ENCODE results near the gene SPPL2A. TPM values are rescaled to one million over a fixed set of nuclear protein-coding genes. Genes with fewer than 3 reads are reported as not detected.

The SPPL2A gene
- polyA plus RNA-seq, 1 experiment = 80.1 TPM

GRCh38 chr15:50670115-50670514 lies 95.4 kb downstream of the SPPL2A start:
- no peak overlapping the region for H3K4me3 ChIP-seq (ENCODE audit: low read depth, low read length)
- no peak for TF ChIP-seq CTCF (IDR thresholded peaks at IDR 0.05; ENCODE audit: low read depth, low read length)
- ChIA-PET CTCF (no interaction called here), POLR2A (no interaction called here)
- no peaks in the 10 kb centered on the region for H3K27me3 ChIP-seq (ENCODE audit: control insufficient read depth, insufficient read depth, low read length)
- H3K27ac ChIP-seq (ENCODE audit: low read depth, low read length) = no peak overlapping the region
- no peak for DNase-seq (ENCODE audit: low read depth, low spot score)
- no peaks in the 10 kb centered on the region for H3K9me3 ChIP-seq (ENCODE audit: control insufficient read depth, insufficient read depth, low read length)

DNA sequence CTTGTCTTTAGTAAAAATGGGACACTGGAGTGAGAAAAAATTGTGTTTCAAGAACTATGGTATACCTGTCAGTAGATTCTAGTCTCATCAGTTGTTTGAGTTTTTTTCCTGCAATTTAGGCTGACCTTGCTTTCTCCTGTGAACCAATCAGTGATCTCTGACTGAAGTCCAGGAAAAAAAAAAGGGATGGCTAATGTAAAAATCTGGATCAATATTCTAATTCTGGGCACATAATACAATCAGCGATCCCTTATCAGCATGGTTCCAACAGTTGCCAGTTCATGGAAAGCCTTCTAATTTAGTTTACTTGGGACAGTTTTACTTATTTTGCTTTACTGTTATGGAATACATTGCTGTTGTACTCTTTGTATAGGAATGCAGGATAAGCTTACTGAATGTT lies 95.9 kb downstream of the SPPL2A start:
- Histone ChIP-seq H3K27me3 (ENCODE audit: control insufficient read depth, insufficient read depth, low read length) (no peaks in the 10 kb centered on the region), H3K9me3 (ENCODE audit: control insufficient read depth, insufficient read depth, low read length) (no peaks in the 10 kb centered on the region), H3K27ac (ENCODE audit: low read depth, low read length) (no peak overlapping the region), H3K4me3 (ENCODE audit: low read depth, low read length) (no peak overlapping the region)
- TF ChIP-seq CTCF (IDR thresholded peaks at IDR 0.05; ENCODE audit: low read depth, low read length) = no peak
- CTCF ChIA-PET = no interaction called here
- POLR2A ChIA-PET = no interaction called here
- DNase-seq (ENCODE audit: low read depth, low spot score) = no peak

- Histone ChIP-seq H3K9me3 (ENCODE audit: control insufficient read depth, insufficient read depth, low read length) (no peaks in the 10 kb centered on the region), H3K4me3 (ENCODE audit: low read depth, low read length) (no peak overlapping the region), H3K27ac (ENCODE audit: low read depth, low read length) (no peak overlapping the region), H3K27me3 (ENCODE audit: control insufficient read depth, insufficient read depth, low read length) (no peaks in the 10 kb centered on the region)
- TF ChIP-seq CTCF (IDR thresholded peaks at IDR 0.05; ENCODE audit: low read depth, low read length) = no peak
- no peak for DNase-seq (ENCODE audit: low read depth, low spot score)
- ChIA-PET POLR2A (no interaction called here), CTCF (no interaction called here)
Observed at GRCh38 chr15:50665938-50666337, 99.6 kb downstream of the SPPL2A start.

DNA sequence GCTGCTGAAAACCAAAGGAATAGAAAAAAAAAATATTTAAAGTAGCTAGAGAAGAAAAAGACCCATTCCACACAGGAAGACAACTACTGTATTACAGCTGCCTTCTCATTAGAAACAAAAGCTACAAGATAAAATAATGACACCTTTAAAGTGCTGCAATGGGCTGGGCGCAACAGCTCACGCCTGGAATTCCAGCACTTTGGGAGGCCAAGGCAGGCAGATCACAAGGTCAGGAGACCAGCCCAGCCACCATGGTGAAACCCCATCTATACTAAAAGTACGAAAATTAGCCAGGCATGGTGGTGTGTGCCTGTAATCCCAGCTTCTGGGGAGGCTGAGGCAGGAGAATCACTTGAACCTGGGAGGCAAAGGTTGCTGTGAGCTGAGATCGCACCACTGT lies 110.0 kb downstream of the SPPL2A start:
- Histone ChIP-seq H3K27ac (ENCODE audit: low read depth, low read length) (no peak overlapping the region), H3K4me3 (ENCODE audit: low read depth, low read length) (no peak overlapping the region), H3K9me3 (ENCODE audit: control insufficient read depth, insufficient read depth, low read length) (no peaks in the 10 kb centered on the region), H3K27me3 (ENCODE audit: control insufficient read depth, insufficient read depth, low read length) (no peaks in the 10 kb centered on the region)
- no peak for TF ChIP-seq CTCF (IDR thresholded peaks at IDR 0.05; ENCODE audit: low read depth, low read length)
- ChIA-PET CTCF (no interaction called here), POLR2A (no interaction called here)
- DNase-seq (ENCODE audit: low read depth, low spot score) = no peak

DNA sequence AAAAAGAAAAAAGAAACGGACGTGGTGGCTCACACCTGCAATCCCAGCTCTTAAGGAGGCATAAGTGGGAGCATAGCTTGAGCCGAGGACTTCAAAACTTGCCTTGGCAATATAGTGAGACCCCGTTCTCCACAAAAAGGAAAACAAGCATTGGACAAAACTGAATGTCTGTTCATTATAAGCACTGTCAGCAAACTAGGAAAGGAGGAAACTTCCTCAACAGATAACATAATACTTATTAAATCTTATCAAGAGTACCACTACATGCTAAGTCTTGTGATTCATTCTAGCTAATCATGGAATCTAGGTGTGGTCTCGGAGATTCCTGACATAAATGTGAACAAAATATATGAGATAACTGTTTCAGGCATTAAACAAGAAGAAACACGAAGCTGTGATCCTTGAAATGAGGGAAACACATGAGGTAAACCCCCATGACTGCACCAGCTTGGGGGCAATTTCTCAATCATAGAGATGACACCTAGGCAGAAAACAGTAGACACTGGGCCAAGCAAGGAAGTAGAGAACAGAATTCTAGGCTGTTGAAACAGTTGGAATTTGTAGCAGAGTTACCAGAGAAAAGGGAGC lies 112.3 kb downstream of the SPPL2A start:
- H3K9me3 ChIP-seq (ENCODE audit: control insufficient read depth, insufficient read depth, low read length) = no peaks in the 10 kb centered on the region
- no peaks in the 10 kb centered on the region for H3K27me3 ChIP-seq (ENCODE audit: control insufficient read depth, insufficient read depth, low read length)
- DNase-seq (ENCODE audit: low read depth, low spot score) = no peak
- no peak for TF ChIP-seq CTCF (IDR thresholded peaks at IDR 0.05; ENCODE audit: low read depth, low read length)
- POLR2A ChIA-PET = no interaction called here
- no peak overlapping the region for H3K4me3 ChIP-seq (ENCODE audit: low read depth, low read length)
- H3K27ac ChIP-seq (ENCODE audit: low read depth, low read length) = no peak overlapping the region
- CTCF ChIA-PET = interaction anchor here (1.1 kb wide), 1 partner anchor 232 kb away, joined by 3 read pairs; no protein-coding TSS in a partner anchor

Data from AG04450 (cell line).